ENCODE measurements around the gene BEND7.

DNA sequence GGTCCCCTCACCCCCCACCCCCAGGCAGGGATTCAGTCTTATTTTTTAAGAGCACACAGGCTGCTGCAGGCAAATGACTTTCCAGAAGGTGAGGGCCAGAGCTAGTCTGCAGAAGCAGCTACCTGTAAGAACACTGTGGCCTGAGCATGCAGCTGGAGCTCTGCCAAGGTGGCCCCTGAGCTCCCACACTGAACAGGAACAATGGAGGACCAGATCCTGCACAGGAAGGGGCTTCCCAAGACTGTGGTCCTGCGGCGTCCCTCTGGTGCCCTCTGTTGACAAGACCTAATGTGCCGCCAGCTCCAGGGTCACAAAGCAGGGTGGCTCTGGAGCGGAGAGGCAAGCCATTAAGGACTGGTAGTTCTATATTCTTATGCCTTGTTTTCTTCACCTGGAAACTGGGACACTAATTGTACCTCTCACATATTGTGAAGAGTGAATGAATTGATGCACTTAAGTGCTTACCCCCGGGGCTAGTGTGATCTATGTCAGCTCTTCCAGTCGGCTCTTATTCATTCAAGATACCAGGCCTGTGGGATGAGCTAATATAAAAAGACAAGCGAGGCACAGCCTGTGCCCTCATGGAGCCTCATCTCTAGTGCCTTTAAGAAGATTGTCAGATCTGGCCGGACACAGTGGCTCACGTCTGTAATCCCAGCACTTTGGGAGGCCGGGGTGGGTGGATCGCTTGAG is 8.0 kb upstream of the BEND7 start:
- TF ChIP-seq CTCF (conservative IDR thresholded peaks at IDR 0.05; ENCODE audit: low read depth, low read length), result peak; percentile 80
- TF ChIP-seq EZH2 (IDR thresholded peaks at IDR 0.05; ENCODE audit: borderline replicate concordance, low read depth, low read length, poor library complexity, severe bottlenecking), result no peak
